HepG2 (cell line): ENCODE data around the gene RAB3D. TPM values are rescaled to one million over a fixed set of nuclear protein-coding genes. Genes with fewer than 3 reads are reported as not detected.
A peak's percentile ranks its signal among the peaks of the same experiment; 100 is the strongest.

Experiments
- CREB1 ChIP-seq, 2 experiments: fragments of 450-650 bp in 1 of 2; IDR thresholded peaks; 2 replicates each; pipeline ENCODE4 v1.6.1; 2016 to 2017; ENCODE audit warnings: control low read depth in 1 of 2, mild to moderate bottlenecking in 1 of 2, missing compliant biosample characterization in 1 of 2, missing genetic modification characterization in 1 of 2
- CREM ChIP-seq, 2 experiments: sonication (generic) in 1 of 2; formaldehyde crosslinking in 1 of 2; IDR thresholded peaks; 2 replicates each; pipeline versions ENCODE4 v1.4.0 to v1.6.1; 2016 to 2020; ENCODE audit warnings: antibody characterized with exemption in 1 of 2, mild to moderate bottlenecking in 1 of 2, missing genetic modification reagents in 1 of 2
- ELF1 ChIP-seq: sonication (generic); formaldehyde crosslinking; IDR thresholded peaks from 2 replicates; pipeline ENCODE4 v1.4.0; 2020; ENCODE audit warnings: missing genetic modification reagents
- HES4 ChIP-seq: sonication (generic); formaldehyde crosslinking; IDR thresholded peaks from 2 replicates; pipeline ENCODE4 v1.9.0; 2021; ENCODE audit warnings: mild to moderate bottlenecking, missing genetic modification reagents, borderline replicate concordance
- HIVEP1 ChIP-seq: sonication (generic); formaldehyde crosslinking; IDR thresholded peaks from 2 replicates; pipeline ENCODE4 v1.4.0; 2020; ENCODE audit warnings: mild to moderate bottlenecking, missing genetic modification reagents
- NCOA2 ChIP-seq: sonication (generic); formaldehyde crosslinking; IDR thresholded peaks from 2 replicates; pipeline ENCODE4 v1.8.0; 2022; ENCODE audit warnings: inconsistent platforms
- SALL2 ChIP-seq: sonication (generic); formaldehyde crosslinking; IDR thresholded peaks from 2 replicates; pipeline ENCODE4 v1.8.1; 2023; ENCODE audit warnings: mild to moderate bottlenecking, missing genetic modification reagents, inconsistent platforms
- THAP7 ChIP-seq: sonication (generic); formaldehyde crosslinking; IDR thresholded peaks from 2 replicates; pipeline ENCODE4 v1.8.1; 2023; ENCODE audit warnings: mild to moderate bottlenecking, missing genetic modification reagents
- ZMYM4 ChIP-seq: sonication (generic); formaldehyde crosslinking; IDR thresholded peaks from 2 replicates; pipeline ENCODE4 v1.8.1; 2023; ENCODE audit warnings: mild to moderate bottlenecking, missing genetic modification reagents
- ZNF18 ChIP-seq: sonication (generic); formaldehyde crosslinking; IDR thresholded peaks from 2 replicates; pipeline ENCODE4 v1.8.0; 2022; ENCODE audit warnings: mild to moderate bottlenecking, missing genetic modification reagents; ENCODE audit not compliant: insufficient replicate concordance
- ZNF280B ChIP-seq: sonication (generic); formaldehyde crosslinking; IDR thresholded peaks from 2 replicates; pipeline ENCODE4 v1.5.0; 2020; ENCODE audit warnings: missing genetic modification reagents, mild to moderate bottlenecking, borderline replicate concordance
- ZNF441 ChIP-seq: sonication (generic); formaldehyde crosslinking; IDR thresholded peaks from 2 replicates; pipeline ENCODE4 v1.7.0; 2021; ENCODE audit warnings: missing genetic modification reagents, borderline replicate concordance
- ZNF513 ChIP-seq: sonication (generic); formaldehyde crosslinking; conservative IDR thresholded peaks from 2 replicates; pipeline ENCODE4 v1.5.0; 2020; ENCODE audit warnings: missing genetic modification reagents
- ZNF646 ChIP-seq: sonication (generic); formaldehyde crosslinking; IDR thresholded peaks from 2 replicates; pipeline ENCODE4 v1.9.0; 2021; ENCODE audit warnings: mild to moderate bottlenecking, missing genetic modification reagents
- polyA plus RNA-seq, 8 experiments: library from polyadenylated mRNA; depleted of rRNA in 3 of 8; stranded (reverse) in 7 of 8; unstranded in 1 of 8; fragments of >200 nt; fragmentation: Illumina TruSeq in 4 of 8; extraction: Trizol in 4 of 8; gene quantifications; 2 replicates each; pipeline versions ENCODE4 v1.2.1 to v1.2.3, GENCODE V29; 2011 to 2016; ENCODE audit warnings: low read depth in 4 of 8, missing spikeins in 1 of 8, mixed read lengths in 1 of 8; ENCODE audit not compliant: insufficient read depth in 1 of 8
- total RNA-seq, 5 experiments: library from RNA; depleted of rRNA; stranded (reverse); fragments of >200 nt; fragmentation: Illumina TruSeq; extraction: Trizol; gene quantifications; 2 replicates each; pipeline ENCODE4 v1.2.3, GENCODE V29; 2016; ENCODE audit warnings: low read depth in 1 of 5

Gene RAB3D
- total and polyA plus RNA-seq, 2 of the 13 experiments (the other 11 are each of a cell fraction or from before 2014, with no cell fraction given), result 2.0 to 16.1 TPM

GRCh38 chr19:11382898-11383705, 43.6 kb upstream of the RAB3D start (continued):
- TF ChIP-seq ZNF646 (CRISPR knock-in tag) (no peak), CREM (IDR thresholded peaks at IDR 0.05) (no peak; the same call in 1 of the 2 replicates), CREM (CRISPR knock-in tag; IDR thresholded peaks at IDR 0.05) (no peak), HIVEP1 (CRISPR knock-in tag) (no peak), ZMYM4 (CRISPR knock-in tag) (peak; percentile 68), ZNF513 (CRISPR knock-in tag) (no peak), HES4 (CRISPR knock-in tag) (peak; percentile 33; the same call in 1 of the 2 replicates), ZNF18 (no peak), THAP7 (CRISPR knock-in tag) (0 out of 2 replicates have a peak, but pooled peaks have one; percentile 58), NCOA2 (CRISPR knock-in tag) (no peak), ZNF441 (no peak), ELF1 (CRISPR knock-in tag) (no peak), ZNF280B (CRISPR knock-in tag) (no peak), SALL2 (CRISPR knock-in tag) (peak; percentile 43; the same call in 1 of the 2 replicates), CREB1 (IDR thresholded peaks at IDR 0.05) (no peak), CREB1 (CRISPR knock-in tag; IDR thresholded peaks at IDR 0.05) (no peak)
